Stimulated activated CD8-positive, alpha-beta memory T cell treated with anti-CD3 and anti-CD28 coated beads, Interleukin-15, amount 100 ng/mL, for 4 hours (primary cell): ENCODE data around the gene ZNF664.

Source experiments
- DNase-seq, 2 donors: peaks; one replicate each; pipeline ENCODE4 v3.0.0-alpha.2; 2020; ENCODE audit warnings: low read depth in 2 of 2

Gene ZNF664

DNA sequence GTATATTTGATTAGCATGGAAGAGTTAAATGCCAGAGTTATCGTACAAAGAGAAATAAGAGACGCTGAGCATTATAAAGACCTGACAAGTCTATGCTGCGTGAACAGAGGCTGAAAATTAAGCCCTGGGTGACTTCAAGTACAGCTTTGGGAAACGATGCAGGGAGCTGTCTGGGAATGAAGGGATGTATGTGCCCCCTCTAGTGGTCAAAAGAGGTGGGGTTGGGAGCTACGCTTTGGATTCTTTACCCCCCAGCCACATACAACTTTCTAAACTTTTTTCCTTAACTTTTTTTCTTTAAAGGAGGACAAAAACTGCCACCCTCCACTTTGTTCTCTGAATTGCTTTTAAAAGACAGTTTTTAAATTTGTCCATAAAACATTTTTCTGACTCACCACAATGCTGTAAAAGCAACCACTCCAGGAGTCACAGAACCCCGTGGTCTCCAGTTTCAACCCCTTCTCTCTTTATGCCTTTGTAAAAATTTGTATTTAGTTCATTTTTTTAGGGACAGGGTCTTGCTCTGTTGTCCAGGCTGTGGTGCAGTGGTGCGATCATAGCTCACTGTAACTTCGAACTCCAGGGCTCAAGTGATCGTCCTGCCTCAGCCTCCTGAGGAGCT, 59.4 kb downstream of the ZNF664 start:
- DNase-seq: no peak

DNA sequence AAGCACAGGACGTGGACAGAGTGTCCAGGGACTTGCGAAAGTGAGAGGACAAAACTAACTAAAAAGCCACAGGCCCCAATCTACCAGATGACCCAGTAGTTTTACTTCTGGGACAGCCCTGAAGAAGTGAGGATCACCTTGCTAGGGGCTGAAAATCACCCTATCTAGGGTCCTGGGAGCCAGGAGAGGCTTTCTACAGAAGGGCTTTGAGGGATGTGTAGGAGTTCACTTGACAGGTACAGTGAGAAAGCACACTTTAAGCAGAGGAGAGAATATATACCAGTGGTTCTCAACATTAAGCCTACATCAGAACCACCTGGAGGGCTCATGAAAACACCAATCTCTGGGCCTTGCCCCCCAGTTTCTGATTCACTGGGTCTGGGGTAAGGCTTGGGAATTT, 60.8 kb downstream of the ZNF664 start:
- DNase-seq: no peak

DNA sequence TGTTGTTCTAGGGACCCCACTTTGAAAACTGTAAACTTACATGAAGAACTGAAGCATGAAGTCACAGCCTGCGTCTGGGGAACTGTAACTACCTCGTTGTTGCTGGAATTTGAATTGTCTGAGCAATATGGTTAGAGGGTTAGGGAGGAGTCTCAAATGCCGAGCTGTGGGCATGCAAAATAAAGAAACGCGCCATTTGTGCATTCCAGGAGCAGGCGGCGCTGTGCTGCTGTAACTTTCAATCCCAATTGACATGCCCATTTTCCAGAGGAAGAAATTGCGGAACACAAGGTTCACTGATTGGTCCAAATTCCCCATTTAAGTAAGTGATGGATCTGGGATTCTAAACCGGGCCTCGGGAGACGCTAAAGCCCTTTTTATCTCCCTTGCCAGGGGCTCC, 61.3 kb downstream of the ZNF664 start:
- no peak for DNase-seq

DNA sequence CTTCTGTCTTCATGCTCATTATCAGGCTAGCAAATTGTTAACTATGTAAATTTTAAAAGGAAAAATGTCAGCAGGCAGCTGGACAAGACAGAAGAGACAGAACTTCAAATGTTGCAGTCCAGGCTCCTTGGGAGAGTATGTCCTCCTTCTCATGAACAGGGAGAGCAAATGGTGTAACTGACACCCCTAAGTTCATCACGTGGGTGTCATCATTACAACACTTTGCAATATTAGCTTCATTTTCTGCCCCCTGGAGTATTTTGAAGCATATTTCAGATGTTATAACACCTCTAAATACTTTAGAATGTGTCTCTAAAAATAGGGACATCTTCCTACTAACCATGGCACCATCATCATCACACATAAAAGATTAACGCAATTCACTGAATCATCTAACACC, 62.1 kb downstream of the ZNF664 start:
- DNase-seq: no peak

DNA sequence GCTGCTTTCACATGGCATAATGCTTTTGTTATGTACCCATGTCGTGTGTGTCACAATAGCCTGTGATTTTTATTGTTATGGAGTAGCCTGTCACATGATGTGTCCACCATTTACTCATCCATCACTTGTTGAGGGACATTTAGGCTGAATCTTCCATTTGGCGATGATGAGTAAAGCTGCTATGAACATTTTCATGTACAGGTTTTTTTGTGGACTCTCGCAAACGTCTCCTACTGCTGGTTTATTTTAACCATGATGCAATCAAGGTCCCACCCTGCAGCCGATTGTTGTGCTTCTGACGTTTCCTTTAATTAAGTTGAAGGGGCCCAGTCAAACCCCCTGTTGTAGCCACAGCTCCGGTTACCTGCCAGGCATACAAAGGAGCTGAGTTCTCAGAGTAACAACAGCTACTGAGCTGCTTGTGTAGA, 63.2 kb downstream of the ZNF664 start:
- no peak for DNase-seq

DNA sequence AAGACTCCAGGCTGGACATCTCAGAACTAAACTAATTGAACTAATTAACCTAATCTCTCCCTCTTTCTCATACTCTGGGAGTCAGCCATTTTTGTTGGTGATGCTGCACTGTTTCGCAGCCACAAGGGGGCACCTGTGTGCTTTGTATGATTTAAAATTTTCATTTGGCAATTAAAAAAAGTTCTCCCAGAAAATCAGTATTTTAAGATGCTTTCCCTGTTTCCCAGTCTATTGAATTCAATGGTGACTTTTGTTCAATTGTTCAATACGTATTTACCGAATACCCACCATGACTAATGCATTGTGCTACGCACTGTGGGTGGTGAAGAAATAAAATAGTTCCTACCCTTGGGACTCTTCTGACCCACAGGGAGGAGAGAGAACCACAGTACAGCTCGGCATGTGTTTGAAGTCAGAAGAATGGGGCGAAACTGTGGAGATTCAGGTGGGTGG, 63.7 kb downstream of the ZNF664 start:
- no peak for DNase-seq

DNA sequence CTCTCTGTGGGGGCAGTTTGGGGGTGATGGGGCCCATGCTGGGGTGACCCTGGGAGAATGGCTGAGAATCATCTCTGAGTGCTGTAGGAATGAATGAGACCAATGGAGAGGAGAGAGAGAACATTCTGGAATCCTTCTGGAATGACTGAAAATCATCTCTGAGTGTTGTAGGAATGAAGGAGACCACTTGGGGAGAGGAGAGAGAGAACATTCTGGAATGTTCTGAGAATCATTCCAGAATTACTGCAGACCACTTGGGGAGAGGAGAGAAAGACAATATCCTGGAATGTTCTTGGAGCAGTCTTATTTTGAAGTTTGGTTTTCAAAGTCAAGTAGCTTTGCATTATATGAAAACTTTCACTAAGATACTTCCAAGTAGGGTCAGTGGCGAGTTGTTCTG, 64.3 kb downstream of the ZNF664 start:
- DNase-seq: no peak

DNA sequence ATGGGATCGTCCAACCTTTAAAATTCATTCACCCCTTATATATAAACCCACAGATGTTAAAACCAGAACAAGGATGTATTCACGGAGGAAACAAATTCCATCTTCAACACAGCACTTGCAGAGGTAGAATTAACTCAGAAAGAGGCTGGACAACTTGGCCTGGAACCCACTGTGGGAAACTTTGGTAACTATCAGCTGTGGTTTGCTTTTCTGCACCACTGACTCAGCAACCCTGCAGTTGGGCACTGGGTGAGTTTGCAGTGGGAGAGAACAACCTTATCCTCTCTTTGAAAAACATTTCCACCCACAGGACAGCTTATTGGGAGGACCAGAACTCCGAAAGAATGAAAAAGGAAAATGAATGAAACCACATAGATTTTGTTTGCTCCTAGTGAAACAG, 66.3 kb downstream of the ZNF664 start:
- DNase-seq: no peak

DNA sequence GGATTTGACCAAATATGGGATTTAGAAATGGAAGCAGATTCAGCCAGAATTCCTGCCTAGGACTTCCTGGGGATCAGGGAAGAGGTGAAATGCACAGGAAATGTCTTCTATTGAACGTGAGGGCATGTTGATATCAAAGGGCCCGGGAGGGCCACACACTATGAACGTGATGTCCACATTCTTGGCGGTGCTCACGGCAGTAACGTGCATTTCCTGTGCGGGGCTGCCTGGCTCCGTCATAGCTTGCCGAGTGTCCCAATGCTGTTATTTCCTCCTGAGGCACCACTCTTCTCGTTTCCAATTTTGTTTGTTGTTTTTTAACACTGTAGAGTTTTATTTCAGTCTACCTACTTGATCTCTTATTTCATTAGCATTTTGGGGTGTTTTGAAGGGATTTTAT, 67.3 kb downstream of the ZNF664 start:
- no peak for DNase-seq

DNA sequence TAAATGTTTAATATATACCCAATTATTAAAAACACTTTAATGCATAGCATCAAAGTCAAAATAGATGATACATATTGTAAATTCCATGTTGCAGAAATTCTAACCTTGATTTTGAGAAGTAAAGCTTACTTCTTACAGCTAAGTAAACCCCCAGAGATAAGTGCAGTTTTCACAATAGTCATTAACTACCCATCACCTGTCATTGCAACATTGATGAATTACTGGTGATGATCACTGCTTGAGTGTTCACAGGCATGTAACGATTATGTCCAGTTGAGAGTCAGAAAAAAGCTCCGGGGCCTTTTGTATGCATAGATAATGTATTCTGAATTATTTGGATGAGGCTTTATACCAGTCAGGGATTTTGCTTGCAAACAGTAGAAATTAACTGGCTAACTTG, 67.7 kb downstream of the ZNF664 start:
- no peak for DNase-seq

DNA sequence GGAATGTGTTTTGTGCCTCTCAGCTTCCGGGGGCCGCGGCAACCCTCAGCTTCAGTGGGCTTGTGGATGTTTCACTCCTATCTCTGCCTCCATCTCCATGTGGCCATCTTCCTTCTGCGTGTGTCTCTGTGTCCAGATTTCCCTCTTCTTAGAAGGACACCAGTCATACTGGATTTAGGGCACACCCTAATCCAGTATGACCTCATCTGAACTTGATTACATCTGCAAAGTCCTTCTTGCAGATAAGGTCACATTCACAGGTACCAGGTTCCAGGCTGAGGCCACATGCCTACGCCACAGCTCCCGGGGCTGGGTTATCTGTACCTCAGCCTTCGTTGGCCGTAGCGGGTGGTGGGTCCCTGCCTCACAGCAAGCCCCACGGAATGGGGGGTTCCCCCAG, 68.9 kb downstream of the ZNF664 start:
- DNase-seq: no peak

DNA sequence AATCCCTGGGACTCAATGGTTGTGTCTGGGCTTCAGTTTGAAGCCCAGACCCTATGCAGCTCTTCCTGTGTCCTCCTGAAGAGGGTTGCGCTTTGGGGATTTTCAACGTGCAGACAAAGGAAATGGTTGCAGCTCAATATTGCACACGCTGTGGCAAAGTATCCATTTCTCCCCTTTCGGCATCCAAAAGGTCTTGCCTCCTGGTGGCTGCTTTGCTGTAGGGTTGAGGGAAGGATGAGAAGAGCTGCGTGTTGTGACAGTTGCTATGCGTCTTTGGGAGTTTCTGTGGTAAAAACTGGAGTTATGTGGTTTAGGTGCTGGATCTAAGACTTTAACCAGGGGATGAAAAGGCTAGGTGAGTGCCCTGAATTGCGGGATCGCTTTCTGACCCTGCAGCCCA, 71.0 kb downstream of the ZNF664 start:
- DNase-seq: no peak

DNA sequence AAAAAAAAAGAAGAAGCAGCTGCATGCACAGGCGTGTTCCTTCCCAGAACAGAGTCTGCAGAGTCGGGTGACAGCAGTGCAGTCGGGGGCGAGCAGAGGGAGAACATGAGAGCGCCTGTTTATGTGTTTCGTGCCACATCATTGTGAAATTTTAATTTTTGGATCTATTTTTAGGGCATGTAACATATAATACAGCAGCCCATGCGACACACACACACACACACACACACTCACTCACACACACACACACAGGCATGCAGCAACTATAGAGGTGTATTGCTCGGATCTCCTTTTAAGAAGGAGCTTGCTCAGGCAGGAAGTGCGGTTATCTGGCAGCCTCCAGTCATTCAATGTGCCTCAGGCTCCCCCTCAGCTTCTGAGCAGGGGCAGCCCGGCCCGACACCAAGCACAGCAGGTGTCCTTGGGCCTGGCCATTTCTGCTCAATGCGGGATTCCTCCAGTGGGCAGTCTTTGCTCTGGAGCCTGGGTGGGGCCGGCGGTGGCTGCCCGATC, 71.8 kb downstream of the ZNF664 start:
- no peak for DNase-seq

DNA sequence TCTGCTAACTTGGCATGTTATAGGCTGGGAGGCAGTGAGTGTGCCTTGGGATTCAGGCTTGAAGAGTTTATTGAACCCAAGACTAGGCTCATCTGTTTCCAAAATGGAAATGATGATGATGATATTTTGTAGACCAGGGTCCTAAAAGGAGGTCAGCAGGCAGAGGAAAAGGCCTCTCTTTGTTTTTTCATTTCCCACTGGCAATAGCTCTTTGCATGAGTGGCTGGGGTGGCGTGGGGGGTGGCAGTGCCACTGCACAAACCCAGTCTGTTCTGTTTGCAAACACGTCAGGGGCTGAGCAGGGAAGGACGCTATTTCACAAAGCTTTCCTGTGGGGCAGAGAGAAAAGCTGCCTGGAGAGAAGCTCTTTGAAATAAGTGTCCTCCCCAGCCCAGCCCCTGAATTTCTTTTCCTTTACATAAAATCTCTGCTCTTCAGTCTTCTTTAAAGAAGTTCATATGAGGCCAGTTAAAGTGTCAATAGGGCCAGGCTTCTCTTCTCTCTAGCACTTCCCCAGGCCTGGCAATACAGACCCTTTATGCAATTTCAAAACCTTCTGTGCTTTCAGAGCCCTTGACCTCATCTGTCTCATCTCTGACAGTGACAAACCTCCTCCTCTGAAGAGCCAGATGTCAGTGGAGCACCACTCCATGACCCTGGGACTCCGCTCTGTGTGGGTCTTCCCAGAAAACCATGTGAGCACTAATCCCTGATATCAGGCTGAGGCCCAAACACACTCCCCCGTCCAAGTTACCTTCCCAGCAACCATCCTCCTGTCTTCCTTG, 72.8 kb downstream of the ZNF664 start:
- no peak for DNase-seq

DNA sequence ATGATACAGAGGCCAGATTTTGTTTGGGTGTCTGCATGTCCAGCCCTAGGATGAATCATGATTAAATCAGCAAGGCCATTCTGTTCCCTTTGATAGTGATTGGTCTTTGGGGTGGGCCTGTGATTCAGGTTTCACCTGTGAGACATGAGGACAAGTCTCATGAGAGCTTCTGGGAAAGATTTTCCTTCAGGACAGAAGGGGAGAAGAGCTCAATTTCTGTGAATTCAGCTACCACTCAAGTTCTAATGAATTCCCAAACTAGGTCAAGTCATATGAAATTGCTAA, 73.4 kb downstream of the ZNF664 start:
- DNase-seq: no peak

DNA sequence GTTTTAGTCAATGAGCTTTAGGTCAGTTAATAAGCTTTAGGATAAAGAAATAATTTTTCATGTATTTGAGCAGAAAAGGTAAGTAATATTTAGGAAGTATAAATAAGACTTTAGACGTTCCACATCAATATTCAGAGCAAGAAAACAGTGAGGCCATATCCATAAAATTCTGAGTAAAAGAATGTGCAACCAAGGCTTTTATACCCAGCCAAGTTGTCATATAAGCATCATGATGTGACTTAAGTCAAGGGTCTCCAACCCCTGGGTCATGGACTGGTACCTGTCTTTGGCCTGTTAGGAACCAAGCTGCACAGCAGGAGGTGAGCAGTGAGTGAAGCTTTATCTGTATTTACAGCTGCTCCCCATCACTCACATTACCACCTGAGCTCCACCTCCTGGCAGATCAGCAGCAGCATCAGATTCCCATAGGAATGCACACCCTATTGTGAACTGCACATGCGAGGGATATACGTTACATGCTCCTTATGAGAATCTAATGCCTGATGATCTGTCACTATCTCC, 74.1 kb downstream of the ZNF664 start:
- no peak for DNase-seq

DNA sequence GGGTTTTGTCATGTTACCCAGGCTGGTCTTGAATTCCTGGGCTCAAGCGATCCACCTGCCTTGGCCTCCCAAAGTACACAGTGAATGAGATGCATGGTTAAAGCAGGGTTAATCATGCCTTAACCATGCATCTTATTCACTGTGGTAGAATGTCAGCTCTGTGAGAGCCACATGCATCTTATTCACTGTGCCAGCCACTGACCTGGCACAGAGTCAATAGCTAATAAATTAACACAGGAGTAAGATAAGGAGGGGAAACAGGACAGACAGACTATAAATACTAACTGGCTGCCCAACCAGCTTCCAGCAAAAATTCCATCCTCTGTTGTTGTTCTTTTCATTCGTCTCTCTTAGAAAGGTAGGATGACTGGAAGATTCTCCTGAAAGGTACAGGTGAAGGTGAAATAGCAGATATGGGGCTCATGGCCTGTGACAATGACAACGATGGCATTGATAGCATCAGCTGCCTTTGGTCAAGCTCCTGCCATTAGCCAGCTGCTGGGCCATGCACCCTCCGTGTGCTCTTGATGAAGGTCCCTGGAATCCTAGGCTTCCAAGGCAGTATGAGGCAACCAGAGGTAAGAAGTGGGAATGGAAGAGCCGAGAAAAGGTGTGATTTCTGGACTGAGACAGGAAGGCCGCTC, 76.6 kb downstream of the ZNF664 start:
- DNase-seq: no peak

DNA sequence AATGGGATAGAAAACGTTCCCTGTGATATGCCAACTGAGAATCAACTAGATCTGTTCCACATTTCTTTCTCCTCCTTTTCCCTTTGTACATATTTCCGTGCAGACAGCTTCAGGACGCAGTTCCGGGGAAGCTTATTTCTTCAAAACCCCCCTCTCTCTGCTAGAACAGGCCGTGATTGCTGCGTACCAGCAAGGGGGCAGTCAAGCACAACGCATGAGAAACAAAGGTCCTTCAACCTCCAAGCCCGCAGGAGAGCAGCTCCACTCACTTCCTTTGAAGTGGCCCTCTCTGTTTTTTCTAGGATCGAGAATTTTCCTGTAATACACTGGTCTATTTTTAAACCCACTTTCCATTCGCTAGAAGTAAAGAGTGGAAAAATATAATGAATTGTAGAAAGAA, 80.8 kb downstream of the ZNF664 start:
- DNase-seq: no peak

DNA sequence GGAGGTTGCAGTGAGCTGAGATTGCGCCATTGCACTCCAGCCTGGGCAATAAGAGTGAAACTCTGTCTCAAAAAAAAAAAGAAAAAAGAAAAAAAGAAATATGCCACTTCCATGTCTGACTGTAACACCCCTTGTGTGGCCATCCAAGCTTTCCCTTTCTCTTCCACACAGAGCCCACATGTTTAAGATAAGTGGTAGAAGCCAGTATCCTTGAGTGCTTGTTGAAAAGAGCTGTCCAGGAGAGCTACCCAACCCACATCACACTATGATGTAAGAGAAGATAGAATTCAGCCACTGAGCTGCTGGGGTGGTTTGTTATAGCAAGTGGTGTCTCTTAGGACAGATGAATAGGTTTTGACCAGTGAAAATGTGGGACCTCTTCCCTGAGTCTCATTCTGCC, 82.1 kb downstream of the ZNF664 start:
- no peak for DNase-seq

DNA sequence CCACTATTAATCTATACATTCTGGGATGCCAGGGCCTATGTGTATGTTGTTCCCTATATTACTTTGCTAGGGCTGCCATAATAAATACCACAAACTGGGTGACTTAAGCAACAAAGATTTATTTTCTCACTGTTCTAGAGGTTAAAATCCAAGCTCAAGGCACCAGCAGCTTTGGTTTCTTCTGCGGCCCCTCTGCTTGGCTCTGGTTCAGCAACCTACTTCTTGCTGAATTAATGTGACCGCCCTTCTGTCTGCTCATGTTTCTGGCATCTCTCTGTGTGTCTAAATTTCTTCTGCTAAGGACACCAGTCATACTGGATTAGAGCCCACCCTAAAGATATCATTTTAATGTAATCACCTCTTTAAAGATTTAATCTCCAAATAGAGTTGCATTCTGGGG, 84.7 kb downstream of the ZNF664 start:
- no peak for DNase-seq

DNA sequence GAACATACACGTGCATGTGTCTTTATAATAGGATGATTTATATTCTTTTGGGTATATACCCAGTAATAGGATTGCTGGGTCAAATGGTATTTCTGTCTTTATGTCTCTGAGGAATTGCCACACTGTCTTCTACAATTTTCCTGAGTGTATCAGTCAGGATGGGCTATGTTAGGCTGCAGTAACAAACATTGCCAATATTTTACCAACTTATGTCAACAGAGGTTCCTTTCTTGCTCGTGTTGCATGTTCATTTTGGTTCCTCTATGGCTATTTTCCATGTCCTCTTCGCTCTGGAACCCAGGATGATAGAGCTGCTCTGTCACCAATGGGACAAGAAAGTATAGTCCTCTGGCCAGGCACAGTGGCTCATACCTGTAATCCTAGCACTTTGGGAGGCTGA, 86.7 kb downstream of the ZNF664 start:
- DNase-seq: no peak
